Liver (tissue), 9 donors: ENCODE data around the gene TANC1. TPM values are rescaled to one million over a fixed set of nuclear protein-coding genes. Genes with fewer than 3 reads are reported as not detected.

Experiments
- DNase-seq: peaks from one replicate; pipeline ENCODE4 v3.0.0-alpha.2; 2017; ENCODE audit warnings: low spot score
- H3K27ac ChIP-seq, 2 donors: one replicate each; pipeline ENCODE4 v1.7.0; 2013; ENCODE audit warnings: inconsistent platforms in 2 of 2, low read length in 2 of 2, control low read depth in 1 of 2, low read depth in 1 of 2, mild to moderate bottlenecking in 1 of 2
- H3K27me3 ChIP-seq, 4 donors: one replicate each; pipeline versions ENCODE4 v1.6.1 to v1.7.0; 2013; ENCODE audit warnings: low read length in 3 of 4, inconsistent platforms in 1 of 4, mild to moderate bottlenecking in 1 of 4, moderate library complexity in 1 of 4; ENCODE audit not compliant: control insufficient read depth in 4 of 4, insufficient read depth in 4 of 4
- H3K36me3 ChIP-seq, 4 donors: one replicate each; pipeline versions ENCODE4 v1.6.1 to v1.7.0; 2013; ENCODE audit warnings: low read length in 3 of 4, mild to moderate bottlenecking in 3 of 4, low read depth in 1 of 4, moderate library complexity in 1 of 4; ENCODE audit not compliant: control insufficient read depth in 4 of 4, insufficient read depth in 3 of 4
- H3K4me1 ChIP-seq, 4 donors: one replicate each; pipeline versions ENCODE4 v1.6.1 to v1.7.0; 2013; ENCODE audit warnings: low read length in 3 of 4, mild to moderate bottlenecking in 3 of 4, moderate library complexity in 1 of 4; ENCODE audit not compliant: control insufficient read depth in 4 of 4, insufficient read depth in 4 of 4
- H3K4me3 ChIP-seq, 3 donors: one replicate each; pipeline versions ENCODE4 v1.6.1 to v1.7.0; 2013; ENCODE audit warnings: low read length in 3 of 3, control low read depth in 1 of 3, low read depth in 1 of 3, mild to moderate bottlenecking in 1 of 3
- H3K9ac ChIP-seq, 2 donors: one replicate each; pipeline ENCODE4 v1.7.0; 2013; ENCODE audit warnings: low read length in 2 of 2, mild to moderate bottlenecking in 2 of 2, moderate library complexity in 2 of 2, control low read depth in 1 of 2, low read depth in 1 of 2
- H3K9me3 ChIP-seq, 4 donors: one replicate each; pipeline versions ENCODE4 v1.6.1 to v1.7.0; 2013; ENCODE audit warnings: low read length in 3 of 4; ENCODE audit not compliant: control insufficient read depth in 4 of 4
- FOXA2 ChIP-seq: IDR thresholded peaks from 2 replicates; pipeline ENCODE4 v1.6.1; 2016; ENCODE audit warnings: antibody characterized with exemption
- GABPA ChIP-seq, 2 donors: IDR thresholded peaks in 1 of 2; conservative IDR thresholded peaks in 1 of 2; 2 replicates each; pipeline ENCODE4 v1.6.1; 2016; ENCODE audit warnings: antibody characterized with exemption in 2 of 2, mild to moderate bottlenecking in 1 of 2, moderate library complexity in 1 of 2
- HNF4A ChIP-seq, 2 donors: conservative IDR thresholded peaks; 2 replicates each; pipeline ENCODE4 v1.6.1; 2016; ENCODE audit warnings: antibody characterized with exemption in 2 of 2, mild to moderate bottlenecking in 2 of 2
- HNF4G ChIP-seq: IDR thresholded peaks from 2 replicates; pipeline ENCODE4 v1.6.1; 2016; ENCODE audit warnings: antibody characterized with exemption
- JUND ChIP-seq, 2 donors: IDR thresholded peaks; 2 replicates each; pipeline ENCODE4 v1.6.1; 2016; ENCODE audit warnings: antibody characterized with exemption in 2 of 2
- NR2F2 ChIP-seq: IDR thresholded peaks from 2 replicates; pipeline ENCODE4 v1.6.1; 2016; ENCODE audit warnings: antibody characterized with exemption
- RXRA ChIP-seq, 2 donors: IDR thresholded peaks; 2 replicates each; pipeline ENCODE4 v1.6.1; 2017 to 2018; ENCODE audit warnings: antibody characterized with exemption in 2 of 2, mild to moderate bottlenecking in 1 of 2
- SP1 ChIP-seq: IDR thresholded peaks from 2 replicates; pipeline ENCODE4 v1.6.1; 2018; ENCODE audit warnings: antibody characterized with exemption, mild to moderate bottlenecking
- TAF1 ChIP-seq: conservative IDR thresholded peaks from 2 replicates; pipeline ENCODE4 v1.6.1; 2016; ENCODE audit warnings: antibody characterized with exemption, mild to moderate bottlenecking
- YY1 ChIP-seq: IDR thresholded peaks from 2 replicates; pipeline ENCODE4 v1.6.1; 2016; ENCODE audit warnings: antibody characterized with exemption, mild to moderate bottlenecking
- WGBS: extraction: QIAGEN DNeasy Blood & Tissue Kit; methylation state at CpG from one replicate; pipeline ENCODE4 v1.1.7; 2013; 5-methylcytosine and 5-hydroxymethylcytosine counted together
- polyA plus RNA-seq, 2 donors: library from polyadenylated mRNA; stranded (reverse) in 1 of 2; unstranded in 1 of 2; fragments of 200-250 nt in 1 of 2; fragments of >200 nt in 1 of 2; fragmentation: Nextera tagmentation in 1 of 2; extraction: Ambion mirVana in 1 of 2; gene quantifications; one replicate each; pipeline versions ENCODE4 v1.2.1 to v1.2.3, GENCODE V29; 2013 to 2015
- total RNA-seq, 2 donors: library from RNA; depleted of rRNA; stranded (reverse); fragments of >200 nt; gene quantifications; one replicate each; pipeline ENCODE4 v1.2.3, GENCODE V29; 2014
- TF ChIP-seq, protein P1 (sequence below): IDR thresholded peaks from 2 replicates; pipeline ENCODE4 v1.6.1; 2016; ENCODE audit warnings: antibody characterized with exemption
- TF ChIP-seq, protein P2 (sequence below): IDR thresholded peaks from 2 replicates; pipeline ENCODE4 v1.6.1; 2016; ENCODE audit warnings: antibody characterized with exemption
- TF ChIP-seq, protein P3 (sequence below): fragments of 150-350 bp; IDR thresholded peaks from 2 replicates; pipeline ENCODE4 v1.5.1; 2017; ENCODE audit warnings: improper control_type of control experiment, low read depth, low read length; ENCODE audit not compliant: missing input control
- TF ChIP-seq, protein P4 (sequence below): IDR thresholded peaks from 2 replicates; pipeline ENCODE4 v1.6.1; 2016; ENCODE audit warnings: antibody characterized with exemption
- donor health status: healthy.
- donor health status: healthy.
- donor health status: healthy.
- donor health status: healthy.
- donor health status: healthy.

Gene TANC1
- total and polyA plus RNA-seq, 4 donors: 3.7 to 17.7 (median 5.2) TPM

DNA sequence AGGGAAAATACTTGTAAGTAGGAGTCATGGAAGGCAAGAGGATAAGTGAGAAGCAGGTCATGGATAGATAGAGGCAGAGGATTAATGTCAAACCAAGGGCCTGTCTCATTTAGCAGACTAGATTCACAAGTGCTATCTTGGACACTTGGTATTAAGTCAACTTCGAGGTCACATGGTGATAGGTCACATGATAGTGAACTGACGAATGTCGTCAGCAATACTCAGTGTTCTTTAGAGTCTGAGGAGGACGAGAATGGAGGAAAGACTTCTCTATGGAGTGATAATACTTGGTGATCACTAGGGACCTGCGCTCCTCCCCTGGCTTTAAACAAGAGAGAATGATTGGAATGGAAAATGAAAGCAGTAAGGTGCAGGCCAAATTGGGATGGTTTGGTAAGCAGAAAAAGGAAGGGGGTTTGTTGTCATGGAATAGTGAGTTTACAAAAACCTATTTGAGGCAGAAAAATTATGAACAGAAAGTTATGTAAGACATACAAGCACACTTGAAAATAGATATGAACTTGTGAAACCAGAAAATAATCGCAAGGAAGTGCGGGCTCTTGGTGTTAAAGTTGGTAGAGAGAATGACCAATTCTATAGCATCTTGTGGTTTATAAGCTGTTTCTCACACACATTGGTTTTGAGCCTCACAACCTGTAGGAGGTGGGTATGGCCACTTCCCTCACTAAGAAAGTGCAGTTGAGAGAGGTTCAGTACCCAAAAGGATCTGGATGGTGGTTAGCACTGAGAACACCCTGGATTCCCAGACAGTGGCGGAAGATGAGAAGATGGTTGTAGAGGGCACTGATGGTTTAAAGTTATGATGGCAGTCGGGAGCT, 176.6 kb downstream of the TANC1 start:
- WGBS: 87% methylated on average over 9 of the region's 9 CpGs
- H3K4me3 ChIP-seq: peak overlapping the region in 1 of 3 donors; percentile 46
- H3K27me3 ChIP-seq: no peaks in the 10 kb centered on the region
- TF ChIP-seq JUND (IDR thresholded peaks at IDR 0.05) (no peak), HNF4G (no peak), YY1 (no peak), TAF1 (no peak), SP1 (no peak), FOXA2 (no peak), NR2F2 (no peak), GABPA (IDR thresholded peaks at IDR 0.05 in 1 of 2, conservative IDR thresholded peaks at IDR 0.05 in 1 of 2) (no peak), RXRA (IDR thresholded peaks at IDR 0.05) (no peak)
- TF ChIP-seq, protein P1, sequence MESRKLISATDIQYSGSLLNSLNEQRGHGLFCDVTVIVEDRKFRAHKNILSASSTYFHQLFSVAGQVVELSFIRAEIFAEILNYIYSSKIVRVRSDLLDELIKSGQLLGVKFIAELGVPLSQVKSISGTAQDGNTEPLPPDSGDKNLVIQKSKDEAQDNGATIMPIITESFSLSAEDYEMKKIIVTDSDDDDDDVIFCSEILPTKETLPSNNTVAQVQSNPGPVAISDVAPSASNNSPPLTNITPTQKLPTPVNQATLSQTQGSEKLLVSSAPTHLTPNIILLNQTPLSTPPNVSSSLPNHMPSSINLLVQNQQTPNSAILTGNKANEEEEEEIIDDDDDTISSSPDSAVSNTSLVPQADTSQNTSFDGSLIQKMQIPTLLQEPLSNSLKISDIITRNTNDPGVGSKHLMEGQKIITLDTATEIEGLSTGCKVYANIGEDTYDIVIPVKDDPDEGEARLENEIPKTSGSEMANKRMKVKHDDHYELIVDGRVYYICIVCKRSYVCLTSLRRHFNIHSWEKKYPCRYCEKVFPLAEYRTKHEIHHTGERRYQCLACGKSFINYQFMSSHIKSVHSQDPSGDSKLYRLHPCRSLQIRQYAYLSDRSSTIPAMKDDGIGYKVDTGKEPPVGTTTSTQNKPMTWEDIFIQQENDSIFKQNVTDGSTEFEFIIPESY: no peak
- TF ChIP-seq, protein P2, sequence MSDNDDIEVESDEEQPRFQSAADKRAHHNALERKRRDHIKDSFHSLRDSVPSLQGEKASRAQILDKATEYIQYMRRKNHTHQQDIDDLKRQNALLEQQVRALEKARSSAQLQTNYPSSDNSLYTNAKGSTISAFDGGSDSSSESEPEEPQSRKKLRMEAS: no peak
- TF ChIP-seq, protein P3, sequence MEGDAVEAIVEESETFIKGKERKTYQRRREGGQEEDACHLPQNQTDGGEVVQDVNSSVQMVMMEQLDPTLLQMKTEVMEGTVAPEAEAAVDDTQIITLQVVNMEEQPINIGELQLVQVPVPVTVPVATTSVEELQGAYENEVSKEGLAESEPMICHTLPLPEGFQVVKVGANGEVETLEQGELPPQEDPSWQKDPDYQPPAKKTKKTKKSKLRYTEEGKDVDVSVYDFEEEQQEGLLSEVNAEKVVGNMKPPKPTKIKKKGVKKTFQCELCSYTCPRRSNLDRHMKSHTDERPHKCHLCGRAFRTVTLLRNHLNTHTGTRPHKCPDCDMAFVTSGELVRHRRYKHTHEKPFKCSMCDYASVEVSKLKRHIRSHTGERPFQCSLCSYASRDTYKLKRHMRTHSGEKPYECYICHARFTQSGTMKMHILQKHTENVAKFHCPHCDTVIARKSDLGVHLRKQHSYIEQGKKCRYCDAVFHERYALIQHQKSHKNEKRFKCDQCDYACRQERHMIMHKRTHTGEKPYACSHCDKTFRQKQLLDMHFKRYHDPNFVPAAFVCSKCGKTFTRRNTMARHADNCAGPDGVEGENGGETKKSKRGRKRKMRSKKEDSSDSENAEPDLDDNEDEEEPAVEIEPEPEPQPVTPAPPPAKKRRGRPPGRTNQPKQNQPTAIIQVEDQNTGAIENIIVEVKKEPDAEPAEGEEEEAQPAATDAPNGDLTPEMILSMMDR: no peak
- H3K36me3 ChIP-seq: no peaks in the 10 kb centered on the region
- H3K9me3 ChIP-seq: no peaks in the 10 kb centered on the region
- no peak for DNase-seq
- H3K27ac ChIP-seq: no peak overlapping the region
- peaks cover 0 to 28% (median 21%) of the 10 kb centered on the region in 4 donors for H3K4me1 ChIP-seq
- H3K9ac ChIP-seq: no peak overlapping the region

DNA sequence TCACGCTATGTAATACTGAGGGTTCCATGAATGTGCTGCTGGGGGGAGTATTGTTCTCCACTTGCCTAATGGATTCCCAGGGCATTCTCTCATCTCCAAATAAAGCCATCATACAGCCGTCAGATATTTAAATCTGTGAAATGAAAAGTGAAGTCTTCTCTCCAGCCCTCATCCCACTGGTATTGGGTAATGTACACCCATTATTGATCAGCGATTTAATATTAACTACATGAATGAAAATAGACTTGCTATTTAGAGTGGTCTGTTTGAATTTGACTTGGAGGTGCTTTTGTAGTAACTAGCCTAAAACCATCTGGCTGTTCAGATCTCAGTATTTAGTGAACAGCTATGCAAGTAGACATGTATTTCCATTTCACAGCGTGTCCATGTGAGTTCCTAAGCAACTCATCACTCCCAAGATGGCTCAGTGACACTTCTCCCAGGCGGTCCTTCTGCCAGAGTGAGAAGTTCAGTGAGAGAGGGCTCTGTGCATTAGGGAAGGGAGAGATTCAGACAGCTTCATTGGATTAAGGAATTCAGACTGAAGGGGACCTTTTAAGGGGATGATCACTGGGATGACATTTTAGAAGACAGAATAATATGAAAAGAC, 177.4 kb downstream of the TANC1 start:
- 55% methylated on average over 5 of the region's 5 CpGs for WGBS
- Histone ChIP-seq H3K36me3 (no peaks in the 10 kb centered on the region), H3K9ac (no peak overlapping the region), H3K4me1 (peaks cover 1 to 35% (median 25%) of the 10 kb centered on the region in 4 donors), H3K27ac (no peak overlapping the region), H3K9me3 (no peaks in the 10 kb centered on the region), H3K4me3 (peak overlapping the region in 2 of 3 donors; percentile 23 to 46), H3K27me3 (no peaks in the 10 kb centered on the region)
- no peak for DNase-seq
- TF ChIP-seq HNF4A (conservative IDR thresholded peaks at IDR 0.05) (peak in 1 of 2 donors; percentile 19), YY1 (peak; percentile 33)
- TF ChIP-seq, protein P4, sequence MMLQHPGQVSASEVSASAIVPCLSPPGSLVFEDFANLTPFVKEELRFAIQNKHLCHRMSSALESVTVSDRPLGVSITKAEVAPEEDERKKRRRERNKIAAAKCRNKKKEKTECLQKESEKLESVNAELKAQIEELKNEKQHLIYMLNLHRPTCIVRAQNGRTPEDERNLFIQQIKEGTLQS: no peak
